ENCODE results near the gene EDEM3.

- TF ChIP-seq CTCF (IDR thresholded peaks at IDR 0.05): no peak
- no peak for TF ChIP-seq POLR2A (IDR thresholded peaks at IDR 0.05)
Measured at GRCh38 chr1:184661801-184662200, 92.9 kb downstream of the EDEM3 start.

Measured in breast epithelium (tissue), 3 donors.